HuH-7 (cell line): Measurements from ENCODE around the gene S100A7A.
"Not testable (repeated sequence)": the region's sequence is repeated elsewhere in the genome, so short reads cannot be mapped to it uniquely, and the experiment has no call there.

ENCODE experiments used
- DNase-seq: peaks from one replicate; pipeline ENCODE4 v3.0.0; 2011; ENCODE audit warnings: low spot score

The S100A7A gene

GRCh38 chr1:153459655-153460054, 43.3 kb downstream of the S100A7A start:
- DNase-seq = no peak

- DNase-seq = no peak
Observed at GRCh38 chr1:153460551-153460950, 44.2 kb downstream of the S100A7A start, which contains the start of gene S100A7. Gene S100A7, minus strand, starts transcription at chr1:153460651. Its CDS starts 1,638 bp downstream, at chr1:153459013.

GRCh38 chr1:153462741-153463140, 46.4 kb downstream of the S100A7A start:
- not testable (repeated sequence) for DNase-seq

GRCh38 chr1:153465811-153466636, 49.7 kb downstream of the S100A7A start:
- DNase-seq = peak; percentile 70

- no peak for DNase-seq
Observed at GRCh38 chr1:153466908-153467307, 50.6 kb downstream of the S100A7A start.

- DNase-seq = no peak
Observed at GRCh38 chr1:153470707-153471106, 54.4 kb downstream of the S100A7A start.
